Limb (tissue), 2 donors: ENCODE measurements around the gene FOXA2.
A peak's percentile ranks its signal among the peaks of the same experiment; 100 is the strongest.

Experiments
- DNase-seq, 2 donors: peaks; one replicate each; pipeline ENCODE4 v3.0.0-alpha.2; 2016; ENCODE audit errors: extremely low spot score in 2 of 2

The FOXA2 gene

DNA sequence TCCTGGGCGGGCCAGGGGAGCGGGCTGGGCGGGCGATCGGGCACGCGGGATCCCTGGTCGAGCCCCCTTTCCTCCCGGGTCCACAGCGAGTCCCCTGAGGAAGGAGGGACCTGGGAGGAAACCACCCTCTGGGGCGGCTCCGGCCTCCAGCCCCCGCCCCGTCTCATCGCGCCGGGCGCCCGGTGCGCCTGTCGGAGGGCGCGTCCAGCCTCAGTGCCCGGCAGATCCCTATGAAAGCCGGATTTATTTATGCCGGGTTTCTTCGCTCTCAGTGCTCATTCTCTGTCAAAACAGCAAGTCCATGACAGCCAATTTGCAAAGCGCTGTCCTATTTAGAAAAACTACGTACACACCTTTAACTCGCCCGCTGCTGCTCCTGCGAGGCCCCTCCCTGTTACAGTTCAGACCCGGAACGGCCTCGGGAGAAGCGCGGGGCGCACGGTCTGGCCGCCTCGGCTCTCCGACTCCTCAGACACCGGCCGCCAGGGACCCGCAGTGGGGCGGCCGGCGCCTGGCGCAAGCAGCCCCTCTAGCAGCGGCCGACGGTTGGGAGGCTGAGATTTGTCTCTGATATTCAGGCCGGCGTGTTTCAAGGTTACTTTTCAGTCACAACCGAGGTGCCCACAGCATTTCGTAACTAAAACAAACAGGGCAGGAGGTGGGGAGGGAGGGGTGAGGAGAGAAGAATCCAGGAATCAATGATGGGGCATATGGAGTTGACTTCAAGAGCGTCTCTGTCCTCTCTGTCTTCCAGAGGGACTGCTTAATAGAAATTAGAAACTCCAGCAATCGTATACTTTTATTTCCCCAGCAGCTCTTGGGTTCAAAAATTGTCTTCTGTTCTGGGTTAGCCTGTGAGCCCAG lies 782 bp upstream of the FOXA2 start:
- DNase-seq, result no peak

DNA sequence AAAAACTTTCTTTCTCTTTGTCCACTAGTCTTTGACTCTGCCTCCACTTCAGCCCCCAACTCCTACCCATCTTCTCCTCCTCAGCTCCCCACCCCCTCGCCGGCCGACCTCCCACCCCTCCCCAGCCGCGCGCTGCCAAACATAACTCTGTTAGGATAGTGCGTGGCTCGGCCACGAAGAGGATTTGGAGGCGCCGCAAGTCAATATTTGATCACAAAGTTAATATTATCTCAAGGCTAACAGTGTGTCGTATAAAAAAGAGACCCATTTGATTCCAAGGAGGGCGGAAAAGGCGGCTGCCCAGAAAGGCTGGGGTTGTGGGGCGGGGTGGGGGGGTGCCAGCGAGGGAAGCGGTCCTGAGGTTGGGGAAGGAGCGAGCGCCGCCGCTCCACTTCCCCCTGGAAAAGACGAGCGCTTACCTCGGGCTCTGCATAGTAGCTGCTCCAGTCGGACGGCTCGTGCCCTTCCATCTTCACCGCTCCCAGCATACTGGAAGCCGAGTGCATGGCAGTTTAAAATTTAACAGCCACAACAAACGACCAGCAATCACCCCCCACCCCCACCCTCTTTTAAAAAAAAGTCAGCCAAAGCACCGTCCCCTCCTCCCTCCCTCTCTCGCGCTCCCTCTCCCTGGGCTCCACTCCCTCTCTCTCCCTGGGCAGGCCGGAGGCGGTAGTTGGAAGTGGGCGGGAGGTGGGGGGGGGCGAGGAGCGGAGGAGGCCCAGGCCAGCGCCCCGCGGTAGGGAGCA lies 425 bp downstream of the FOXA2 start:
- no peak for DNase-seq

- peak in 1 of 2 donors; percentile 47 for DNase-seq
Measured at GRCh38 chr20:22582964-22583772, 1.2 kb downstream of the FOXA2 start.

GRCh38 chr20:22582386-22582963 lies 1.9 kb downstream of the FOXA2 start:
- no peak for DNase-seq

- DNase-seq, result no peak
Measured at GRCh38 chr20:22581437-22582385, 2.7 kb downstream of the FOXA2 start.

GRCh38 chr20:22579711-22580697 lies 4.4 kb downstream of the FOXA2 start:
- no peak for DNase-seq

GRCh38 chr20:22579119-22579427 lies 5.3 kb downstream of the FOXA2 start:
- no peak for DNase-seq

DNA sequence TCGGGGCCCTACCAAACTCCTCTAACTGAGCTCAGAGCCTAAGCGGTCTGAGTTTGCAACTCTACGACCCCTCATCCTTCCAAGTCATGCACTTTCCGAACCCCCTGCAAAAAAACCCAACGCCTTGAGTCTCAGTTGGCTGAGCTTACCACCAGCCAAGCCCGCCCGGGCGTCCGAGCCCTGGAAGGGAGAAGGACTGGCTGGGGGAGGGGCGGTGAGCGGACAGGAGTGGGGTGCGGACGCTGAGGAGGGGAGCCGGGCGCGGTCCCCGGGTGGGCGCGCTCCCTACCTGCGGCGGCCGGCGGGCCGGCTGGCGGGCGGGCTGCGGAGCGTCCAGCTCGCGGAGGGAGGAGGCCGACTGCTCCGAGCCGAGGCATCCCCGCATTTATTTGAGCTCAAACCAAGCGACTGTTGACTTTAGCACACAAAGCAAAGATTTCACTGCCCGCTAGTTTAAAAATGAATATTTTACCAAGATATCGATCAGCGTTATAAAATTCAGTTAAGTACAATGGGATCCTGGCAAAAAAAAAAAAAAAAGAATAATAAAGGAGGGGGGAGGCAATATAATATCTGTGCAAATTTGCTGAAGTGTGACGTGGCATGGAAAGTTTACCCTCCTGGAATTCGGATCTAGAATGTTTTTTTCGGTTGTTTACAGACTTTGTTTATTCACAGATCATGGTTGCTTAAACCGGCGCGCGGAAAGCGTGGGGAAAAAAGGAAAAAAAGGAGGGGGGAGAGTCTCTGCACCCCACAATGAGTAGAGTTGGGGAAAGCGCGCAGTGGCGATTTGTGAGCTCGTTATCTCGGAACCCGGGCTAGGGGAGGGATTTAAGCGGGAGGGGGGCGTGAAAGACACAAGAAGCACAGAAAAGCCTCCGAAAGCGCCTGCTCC lies 5.9 kb downstream of the FOXA2 start:
- DNase-seq, result peak in 1 of 2 donors; percentile 45

GRCh38 chr20:22577515-22578220 lies 6.7 kb downstream of the FOXA2 start:
- DNase-seq, result no peak

DNA sequence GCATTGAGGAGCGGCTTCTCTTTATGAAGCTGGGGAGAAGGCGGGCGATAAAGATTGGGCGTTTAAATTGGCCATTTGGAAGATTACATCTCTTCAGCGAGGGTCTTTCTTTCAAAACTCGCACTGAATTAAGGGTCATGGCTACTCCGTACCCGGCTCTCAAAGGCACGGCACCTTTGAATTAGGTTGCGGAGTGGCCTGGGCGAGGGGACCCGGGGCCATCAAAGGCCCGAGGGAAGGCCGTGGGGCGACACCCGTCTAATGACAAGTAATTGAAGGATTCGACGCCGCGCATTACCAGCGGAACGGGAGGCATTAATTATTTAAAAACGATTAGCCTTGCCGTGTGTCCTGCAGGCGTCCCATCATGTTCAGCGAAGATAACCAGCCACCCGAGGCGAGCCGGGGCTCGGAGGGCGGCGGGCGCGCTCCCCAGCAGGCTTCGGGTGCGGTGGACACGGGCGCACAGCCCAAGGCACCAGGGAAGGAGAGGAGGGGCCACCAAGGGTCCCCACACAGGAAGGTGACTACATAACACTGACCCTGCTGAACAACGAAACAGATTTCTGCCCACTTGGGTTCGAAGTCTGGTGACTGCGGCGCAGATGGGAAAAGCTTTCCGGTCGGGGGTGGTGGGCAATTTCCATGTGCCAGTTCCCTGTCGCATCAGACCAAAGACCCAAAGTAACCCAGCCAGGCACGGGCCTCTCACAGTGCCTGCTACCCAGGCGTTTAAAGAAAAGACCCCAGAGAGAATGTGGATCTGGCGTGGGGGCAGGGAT lies 7.4 kb downstream of the FOXA2 start:
- peak in 1 of 2 donors; percentile 40 for DNase-seq

- DNase-seq, result no peak
Measured at GRCh38 chr20:22576273-22576672, 8.1 kb downstream of the FOXA2 start.

GRCh38 chr20:22575737-22576136 lies 8.6 kb downstream of the FOXA2 start:
- no peak for DNase-seq

GRCh38 chr20:22575087-22575721 lies 9.2 kb downstream of the FOXA2 start:
- no peak for DNase-seq

DNA sequence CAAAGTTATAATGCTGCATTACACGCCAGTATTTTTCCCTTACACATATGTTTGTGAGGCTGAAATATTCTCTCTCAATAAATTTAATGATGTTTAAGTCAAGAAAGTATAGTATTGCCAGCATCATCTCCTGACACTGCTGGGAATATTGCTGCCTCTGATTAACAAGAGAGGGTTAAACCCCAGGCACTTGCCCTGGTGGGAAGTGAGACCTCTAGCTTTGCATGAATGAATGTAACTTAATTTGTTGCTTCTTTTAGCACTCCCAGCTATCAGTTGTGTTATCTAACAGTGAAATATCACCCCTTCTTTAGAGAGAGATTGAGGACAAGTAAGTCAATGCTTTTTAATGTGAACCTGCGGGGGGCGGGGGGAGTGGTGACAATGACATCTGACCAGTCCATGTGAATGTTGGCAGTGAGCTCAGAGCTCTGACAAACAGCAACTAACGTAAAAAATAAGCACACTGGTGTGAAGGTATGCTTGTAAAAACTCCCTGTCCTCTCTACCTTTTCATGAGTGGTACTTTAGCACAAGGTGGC lies 9.8 kb downstream of the FOXA2 start:
- DNase-seq, result no peak

DNA sequence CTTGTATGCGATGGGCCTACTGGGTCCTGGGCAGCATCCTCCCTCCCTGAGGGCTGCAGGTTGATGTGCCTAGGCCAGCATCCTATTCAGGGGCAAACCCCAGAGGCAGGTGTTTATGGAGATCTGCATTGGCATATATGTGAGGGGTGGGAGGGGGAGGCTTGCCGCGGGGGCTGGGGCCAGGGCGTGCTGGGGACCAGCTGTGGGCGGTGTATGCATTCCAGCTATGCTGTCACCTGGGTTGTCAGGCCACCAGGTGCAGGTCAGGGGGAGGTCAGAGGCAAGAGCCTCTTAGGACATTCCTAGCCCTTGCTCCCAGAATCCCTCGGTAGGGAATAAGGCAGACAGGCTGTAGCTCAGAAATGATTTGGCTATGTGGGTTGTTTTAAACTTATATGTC lies 11.9 kb downstream of the FOXA2 start:
- no peak for DNase-seq

- DNase-seq, result no peak
Measured at GRCh38 chr20:22572023-22572422, 12.3 kb downstream of the FOXA2 start.
